ENCODE results near the gene BCAN. TPM values are rescaled to one million over a fixed set of nuclear protein-coding genes. Genes with fewer than 3 reads are reported as not detected.

The BCAN gene
- total RNA-seq, 1 experiment from 2014 or later: 1.2 TPM

DNA sequence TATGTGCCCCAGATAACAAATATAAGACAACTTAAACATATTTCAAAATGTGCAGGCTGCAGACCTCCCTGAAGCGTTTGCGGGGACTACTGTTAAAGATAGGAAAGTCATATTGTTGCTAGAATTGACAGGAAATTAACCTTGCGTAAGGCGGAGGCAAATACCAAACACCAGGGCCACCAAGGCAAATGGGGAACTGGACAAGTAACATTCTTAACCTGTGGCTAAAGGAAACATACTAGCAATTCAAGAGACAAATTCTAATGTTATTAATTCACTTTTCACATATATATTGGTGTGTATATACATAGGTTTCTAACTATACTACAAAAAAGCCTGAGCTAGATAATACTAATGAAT, 15.9 kb upstream of the BCAN start:
- Histone ChIP-seq H4K20me1 (ENCODE audit: control insufficient read depth, insufficient read depth, insufficient read length) (no peaks in the 10 kb centered on the region), H3K56ac (ENCODE audit: insufficient read length, low read depth, low read length) (no peak overlapping the region), H3K27me3 (ENCODE audit: insufficient read depth, low read length) (peaks cover 21% of the 10 kb centered on the region), H3K79me2 (ENCODE audit: insufficient read depth, low read length) (no peaks in the 10 kb centered on the region), H2BK20ac (ENCODE audit: low read depth, low read length, poor library complexity, severe bottlenecking) (no peak overlapping the region), H2BK120ac (ENCODE audit: low read depth, low read length, poor library complexity, severe bottlenecking) (no peak overlapping the region), H2BK12ac (ENCODE audit: insufficient read length, low read depth, low read length) (no peak overlapping the region), H2BK5ac (ENCODE audit: insufficient read length, low read length) (no peak overlapping the region), H4K91ac (ENCODE audit: insufficient read length, low read depth, low read length) (no peak overlapping the region), H3K23ac (ENCODE audit: insufficient read length, low read depth, low read length) (no peak overlapping the region), H3K18ac (ENCODE audit: insufficient read length, low read depth, low read length) (no peak overlapping the region), H2AFZ (ENCODE audit: low read length) (no peak overlapping the region), H3K9me3 (ENCODE audit: control insufficient read depth, low read depth, low read length) (no peaks in the 10 kb centered on the region), H3K4me1 (ENCODE audit: insufficient read depth, low read length) (no peaks in the 10 kb centered on the region), H3T11ph (ENCODE audit: low read length) (no peak overlapping the region), H3K27ac (ENCODE audit: insufficient read length, low read depth, low read length) (no peak overlapping the region), H3K23me2 (ENCODE audit: insufficient read length, low read depth, low read length, poor library complexity, severe bottlenecking) (peaks cover 19% of the 10 kb centered on the region), H4K8ac (replicated peaks; ENCODE audit: insufficient read length, low read depth, low read length) (no peak overlapping the region), H3K14ac (ENCODE audit: insufficient read depth, low read length) (no peak overlapping the region), H2AK5ac (ENCODE audit: insufficient read length, low read length) (no peak overlapping the region), H4K5ac (ENCODE audit: insufficient read length, low read depth, low read length) (no peak overlapping the region), H3K79me1 (ENCODE audit: insufficient read depth, low read depth, low read length, poor library complexity, severe bottlenecking) (no peaks in the 10 kb centered on the region), H3K4ac (ENCODE audit: low read depth, low read length) (no peak overlapping the region), H3K4me2 (ENCODE audit: insufficient read depth, insufficient read length, low read length) (peak overlapping the region; percentile 56), H3K9ac (ENCODE audit: extremely low read depth, insufficient read length, low read length) (no peak overlapping the region), H2BK15ac (ENCODE audit: low read depth, low read length) (no peak overlapping the region)
- H3K9me3 Mint-ChIP-seq: no peaks in the 10 kb centered on the region; a peak in 1 of 5 replicates
- no peak for DNase-seq
- no peaks in the 10 kb centered on the region for H3K36me3 Mint-ChIP-seq (ENCODE audit: insufficient read depth in 1 of 3, low read depth in 3 of 3)
- peak overlapping the region in 1 of 2 experiments; percentile 86; a peak in 2 of 5 replicates for H3K4me3 Mint-ChIP-seq
- no peak overlapping the region for H3K27ac Mint-ChIP-seq
- peaks cover 88% of the 10 kb centered on the region for H3K27me3 Mint-ChIP-seq (ENCODE audit: low read depth)
- peaks cover 6 to 7% of the 10 kb centered on the region in 2 experiments for H3K4me1 Mint-ChIP-seq
- WGBS (ENCODE audit: extremely low coverage, insufficient read length, low lambda C conversion rate): no CpG with 5 or more reads among the region's 4 CpGs
- TF ChIP-seq CTCF (conservative IDR thresholded peaks at IDR 0.05): no peak; the same call in 1 of the 3 replicates
